GM18511 (cell line): ENCODE results near the gene RIGI.
"Not testable (repeated sequence)": the region's sequence is repeated elsewhere in the genome, so short reads cannot be mapped to it uniquely, and the experiment has no call there.

ENCODE experiments used
- ATAC-seq: cut with Tn5 transposase; IDR thresholded peaks from one replicate; pipeline ENCODE4 v1.9.1; 2021; ENCODE audit warnings: mild to moderate bottlenecking, moderate library complexity; ENCODE audit not compliant: unreplicated experiment

Gene RIGI

DNA sequence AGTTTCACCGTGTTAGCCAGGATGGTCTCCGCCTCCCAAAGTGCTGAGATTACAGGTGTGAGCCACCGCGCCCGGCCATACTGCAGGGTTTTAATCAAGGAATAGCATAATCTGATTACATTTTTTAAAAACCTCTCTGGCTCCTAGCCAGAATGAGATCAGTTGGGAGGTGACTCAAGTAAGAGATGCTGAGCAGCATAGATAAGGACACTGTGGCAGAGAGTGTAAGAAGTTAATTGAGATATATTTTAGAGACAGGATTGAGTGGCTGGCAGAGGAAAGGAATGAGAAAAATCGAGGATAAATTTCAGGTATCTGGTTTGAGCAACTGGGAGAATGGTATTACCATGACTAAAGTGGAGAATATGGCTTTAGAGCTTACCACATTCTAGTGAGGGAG lies 7.3 kb upstream of the RIGI start:
- ATAC-seq, result no peak

DNA sequence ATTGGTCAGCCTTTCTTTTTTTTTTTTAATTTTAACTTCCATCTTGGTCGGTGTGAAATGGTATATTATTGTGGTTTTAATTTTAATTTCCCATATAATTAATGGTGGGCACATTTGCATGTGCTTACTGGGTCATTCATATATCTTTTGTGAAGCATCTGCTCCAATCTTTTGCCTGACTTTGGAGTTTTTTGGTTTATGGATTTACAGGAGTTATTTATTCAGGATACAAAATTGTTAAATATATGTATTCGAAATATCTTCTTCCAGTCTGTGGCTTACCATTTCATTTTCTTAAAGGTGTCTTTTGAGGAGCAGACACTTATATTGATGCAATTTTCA lies 682 bp upstream of the RIGI start:
- ATAC-seq, result no peak

DNA sequence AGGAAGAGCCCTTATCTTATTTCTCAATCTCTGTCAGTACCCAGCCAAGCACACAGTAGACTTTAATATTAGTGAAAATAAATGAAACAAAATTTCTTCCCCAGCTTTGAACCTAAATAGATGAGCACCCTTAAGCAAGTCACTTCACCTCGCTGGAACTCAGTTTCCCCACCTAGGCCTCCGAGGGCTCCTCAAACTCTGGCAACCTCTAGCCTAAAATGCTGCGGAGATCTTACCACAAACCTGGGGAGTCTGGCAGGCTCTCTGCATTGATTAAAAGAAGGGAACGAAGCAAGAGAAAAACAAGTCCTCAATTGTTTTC lies 326 bp downstream of the RIGI start:
- ATAC-seq, result peak; percentile 24

DNA sequence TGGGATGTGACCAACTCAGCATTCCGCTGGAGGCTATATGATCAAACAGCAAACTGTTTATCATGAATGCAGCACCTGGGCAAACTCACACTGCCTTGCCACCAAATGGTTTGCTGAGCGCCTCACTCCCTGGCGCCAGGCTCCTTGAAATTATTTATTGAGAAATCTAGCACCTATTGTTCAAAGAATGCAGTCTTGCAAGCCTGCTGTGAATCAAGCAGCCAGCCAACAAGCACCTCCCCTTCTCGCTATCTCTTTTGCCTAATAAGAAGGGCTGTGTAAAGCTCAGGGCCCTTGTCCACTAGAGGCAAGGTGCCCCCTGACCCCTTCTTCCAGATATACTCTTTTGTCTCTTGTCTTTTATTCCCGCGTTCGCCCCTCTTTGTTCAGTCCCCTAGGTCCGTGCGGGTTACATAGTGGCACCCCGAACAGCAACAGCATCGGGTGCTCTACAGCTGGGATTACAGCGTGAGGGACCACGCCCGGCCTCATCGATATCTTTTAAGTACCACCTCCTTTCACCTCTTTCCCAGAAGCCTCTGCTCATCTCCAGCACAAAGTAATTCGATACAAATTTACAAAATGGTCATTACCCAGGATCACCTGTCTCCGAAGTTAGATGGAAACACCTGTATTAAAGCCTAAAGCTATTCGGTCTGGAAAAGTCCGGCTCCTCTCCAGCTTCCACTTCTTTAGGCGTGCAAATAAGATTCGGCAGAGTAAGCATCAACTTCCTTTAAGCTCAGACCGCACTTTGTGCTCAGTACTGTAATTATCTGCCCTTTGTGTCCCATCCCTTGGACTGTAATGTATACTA lies 896 bp downstream of the RIGI start:
- ATAC-seq, result peak; percentile 43

DNA sequence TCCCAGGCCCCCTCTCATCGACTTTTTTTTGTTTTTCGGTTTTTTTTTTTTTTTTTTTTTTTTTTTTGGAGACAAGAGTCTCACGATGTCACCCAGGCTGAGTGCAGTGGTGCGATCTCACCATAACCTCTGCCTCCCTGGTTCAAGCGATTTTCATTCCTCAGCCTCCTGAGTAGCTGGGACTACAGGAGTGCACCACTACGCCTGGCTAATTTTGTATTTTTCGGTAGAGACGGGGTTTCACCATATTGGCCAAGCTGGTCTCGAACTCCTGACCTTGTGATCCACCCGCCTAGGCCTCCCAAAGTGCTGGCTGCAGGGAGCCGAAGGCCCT lies 1.5 kb downstream of the RIGI start:
- not testable (repeated sequence) for ATAC-seq

DNA sequence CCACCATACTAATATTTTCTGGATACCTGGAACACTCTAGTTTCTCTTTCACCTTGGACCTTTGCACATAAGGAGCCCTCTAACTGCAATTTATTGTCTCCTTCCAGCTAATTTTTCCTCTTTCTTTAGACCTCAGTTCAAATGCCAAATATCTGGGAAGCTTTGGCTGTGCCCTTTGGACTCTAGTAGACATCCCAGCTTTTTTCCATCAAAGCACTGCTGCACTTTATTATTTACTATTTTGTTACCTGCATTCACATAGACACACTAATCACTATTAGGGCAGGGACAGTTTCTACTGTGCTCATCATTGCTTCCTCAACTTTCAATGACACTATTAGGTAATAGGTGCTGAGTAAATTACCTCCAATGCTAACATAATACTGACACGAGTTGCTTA lies 2.1 kb downstream of the RIGI start:
- no peak for ATAC-seq

DNA sequence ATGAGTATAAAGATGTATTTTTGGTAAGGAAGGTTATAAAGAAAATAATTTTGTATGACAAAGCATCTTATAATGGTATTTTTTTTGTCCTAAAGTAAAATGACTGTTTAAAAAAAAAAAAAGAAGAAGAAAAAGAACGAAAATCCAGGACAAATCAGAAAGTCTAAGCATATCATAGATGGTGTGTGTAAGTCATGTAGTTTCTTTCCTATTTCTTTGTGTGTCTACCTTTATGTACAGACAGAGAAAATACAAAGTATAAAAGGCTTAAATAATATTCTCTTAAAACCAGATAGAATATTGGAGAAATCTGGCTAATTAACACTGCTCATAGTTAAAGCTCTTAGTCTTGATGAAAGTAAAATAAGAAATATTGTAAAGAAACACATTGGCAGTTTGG lies 7.7 kb downstream of the RIGI start:
- no peak for ATAC-seq

DNA sequence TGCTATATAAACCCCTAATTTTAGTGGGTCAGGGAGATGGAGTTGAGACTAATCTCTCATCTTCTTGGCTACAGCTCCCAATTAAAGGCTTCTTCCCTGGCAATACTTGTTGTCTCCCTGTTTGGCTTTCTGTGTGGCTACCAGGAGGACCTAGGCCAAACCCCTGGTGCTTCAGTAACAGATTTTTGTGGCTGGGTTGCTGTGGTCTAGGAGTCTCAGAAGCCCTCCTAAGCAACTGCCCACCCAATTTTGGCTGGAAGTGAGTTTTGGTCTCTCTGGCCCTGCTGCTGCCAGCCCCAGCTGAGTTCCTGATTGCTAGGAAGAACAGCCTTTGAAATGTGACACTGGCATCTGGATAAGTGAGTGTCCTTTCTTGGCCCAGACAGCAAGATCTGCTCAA lies 9.8 kb downstream of the RIGI start:
- no peak for ATAC-seq

DNA sequence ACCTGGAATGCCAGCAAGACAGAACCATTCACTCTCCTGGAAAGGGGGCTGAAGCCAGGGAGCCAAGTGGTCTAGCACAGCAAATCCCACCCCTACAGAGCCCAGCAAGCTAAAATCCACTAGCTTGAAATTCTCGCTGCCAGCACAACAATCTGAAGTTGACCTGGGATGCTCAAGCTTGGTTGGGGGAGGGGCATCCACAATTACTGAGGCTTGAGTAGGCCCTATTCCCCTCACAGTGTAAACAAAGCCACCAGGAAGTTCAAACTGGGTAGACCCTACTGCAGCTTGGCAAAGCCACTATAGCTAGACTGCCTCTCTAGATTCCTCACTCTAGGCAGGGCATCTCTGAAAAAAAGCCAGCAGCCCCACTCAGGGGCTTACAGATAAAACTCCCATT lies 17.3 kb downstream of the RIGI start:
- no peak for ATAC-seq

DNA sequence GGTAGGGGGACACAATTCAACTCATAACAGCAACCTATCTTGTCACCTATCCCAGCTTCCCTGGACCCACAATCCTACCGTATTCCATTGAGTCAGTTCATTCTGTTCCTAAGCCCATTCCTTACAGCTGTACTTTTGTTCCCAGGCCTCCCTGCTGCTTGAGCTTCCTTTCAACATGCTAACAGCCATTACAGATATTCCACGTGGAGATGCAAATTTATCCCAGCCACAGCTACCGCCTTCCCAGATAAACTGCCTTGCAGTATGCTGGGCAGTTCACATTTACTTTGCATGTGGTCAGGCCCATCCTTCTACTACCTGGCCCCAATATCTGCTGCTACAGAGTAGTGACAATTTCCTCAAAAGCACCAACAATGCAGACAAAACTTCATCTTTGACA lies 23.0 kb downstream of the RIGI start:
- ATAC-seq, result no peak

DNA sequence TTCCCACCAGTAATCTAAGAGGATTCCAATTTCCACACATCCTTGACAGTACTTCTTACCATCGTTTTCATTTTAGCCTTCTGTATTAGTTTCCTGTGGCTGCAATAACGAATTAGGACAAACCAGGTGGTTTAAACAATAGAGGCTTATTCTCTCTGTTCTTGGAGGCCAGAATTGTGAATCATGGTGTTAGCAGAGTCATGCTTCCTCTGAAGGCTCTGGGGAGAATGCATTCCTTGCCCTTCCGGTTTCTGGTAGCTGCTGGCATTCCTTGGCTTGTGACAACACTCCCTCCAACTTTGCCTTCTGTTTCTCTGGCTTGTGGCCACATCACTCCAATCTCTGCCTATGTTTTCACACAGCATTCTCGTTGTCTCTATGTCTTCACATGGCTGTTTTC lies 23.5 kb downstream of the RIGI start:
- no peak for ATAC-seq

DNA sequence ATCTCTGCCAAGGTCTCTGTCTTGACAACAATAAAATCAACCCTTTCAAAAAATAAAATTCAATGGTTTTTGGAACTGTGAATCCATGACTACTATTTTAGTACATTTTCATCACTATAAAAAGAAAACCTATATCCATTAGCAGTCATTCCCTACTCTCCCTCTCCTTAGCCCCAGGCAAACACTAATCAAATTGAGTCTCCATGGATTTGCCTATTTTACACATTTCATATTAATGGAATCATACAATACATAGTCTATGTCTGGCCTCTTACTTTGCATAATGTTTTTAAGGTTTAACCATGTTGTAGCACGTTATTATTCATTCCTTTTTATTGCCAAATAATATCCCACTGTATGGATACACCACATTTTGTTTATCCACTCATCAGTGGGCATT lies 24.1 kb downstream of the RIGI start:
- ATAC-seq, result no peak

DNA sequence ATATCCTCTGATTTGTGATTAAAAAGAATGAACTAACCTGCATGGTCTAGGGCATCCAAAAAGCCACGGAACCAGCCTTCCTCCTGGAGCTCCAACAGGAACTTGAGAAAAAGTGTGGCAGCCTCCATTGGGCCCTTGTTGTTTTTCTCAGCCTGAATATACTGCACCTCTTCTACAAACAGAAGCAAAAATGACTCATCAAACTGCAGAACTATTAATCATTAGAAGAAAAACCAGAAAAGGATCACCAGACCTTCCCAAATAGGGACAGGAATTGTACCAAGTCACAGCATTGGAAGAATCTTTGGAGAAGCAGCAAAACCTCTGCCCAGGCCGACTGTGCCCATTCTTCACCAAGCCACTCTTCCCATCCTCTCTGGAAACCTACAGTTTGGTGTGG lies 25.2 kb downstream of the RIGI start:
- ATAC-seq, result no peak

DNA sequence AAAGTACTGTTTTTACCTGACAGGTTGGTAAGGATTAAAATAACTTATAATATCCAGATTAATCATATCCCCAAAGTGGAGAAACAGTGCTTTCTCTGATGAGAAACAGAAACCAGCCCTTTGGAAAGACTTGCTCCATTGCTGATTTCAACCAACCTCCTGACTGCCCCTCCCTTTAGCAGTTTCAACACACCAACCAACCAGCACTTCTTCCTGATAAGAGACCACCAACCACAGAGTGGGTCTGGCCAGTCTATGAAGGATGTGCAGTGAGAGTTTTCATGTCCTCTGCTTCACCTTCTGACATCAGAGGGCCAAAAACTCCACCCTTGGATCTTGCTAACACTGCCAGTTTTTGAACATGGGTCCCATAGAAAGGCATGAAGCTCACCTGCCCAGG lies 28.1 kb downstream of the RIGI start:
- no peak for ATAC-seq

DNA sequence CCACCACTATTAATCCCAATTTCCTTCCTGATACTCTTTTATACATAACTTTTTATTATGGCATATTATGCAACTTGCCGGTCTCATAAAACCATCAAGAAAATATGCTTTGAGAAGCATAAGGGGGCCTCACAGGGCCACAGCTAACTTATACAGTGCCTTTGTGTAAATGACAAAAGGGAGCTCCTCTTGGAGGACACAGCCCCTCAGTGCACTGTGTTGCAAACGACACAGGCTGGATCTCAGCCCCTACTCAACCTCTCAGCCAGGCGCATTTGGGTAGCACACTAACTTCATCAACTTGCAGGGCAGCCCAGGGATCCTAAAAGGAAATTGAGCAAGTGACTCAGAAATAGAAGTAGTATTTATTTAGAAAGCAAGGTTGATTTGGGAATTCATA lies 35.4 kb downstream of the RIGI start:
- ATAC-seq, result no peak

DNA sequence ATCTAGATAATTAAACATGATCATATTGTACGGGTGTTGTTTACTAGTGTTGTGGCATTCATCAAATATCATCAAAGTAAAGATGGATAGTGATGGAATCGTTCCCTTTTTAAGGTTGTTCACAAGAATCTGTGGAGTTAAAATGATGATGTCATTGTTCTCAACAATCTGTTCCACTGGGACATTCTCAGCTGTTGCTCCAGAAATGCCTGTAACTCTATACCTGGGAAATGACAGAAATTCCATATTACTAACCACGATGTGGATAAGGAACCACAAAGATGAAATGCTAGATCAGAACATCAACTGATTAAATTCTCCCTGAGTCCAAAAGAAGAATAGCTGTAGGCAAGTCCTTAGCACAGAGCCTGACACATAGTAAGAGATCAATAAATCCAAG lies 38.0 kb downstream of the RIGI start:
- ATAC-seq, result no peak

DNA sequence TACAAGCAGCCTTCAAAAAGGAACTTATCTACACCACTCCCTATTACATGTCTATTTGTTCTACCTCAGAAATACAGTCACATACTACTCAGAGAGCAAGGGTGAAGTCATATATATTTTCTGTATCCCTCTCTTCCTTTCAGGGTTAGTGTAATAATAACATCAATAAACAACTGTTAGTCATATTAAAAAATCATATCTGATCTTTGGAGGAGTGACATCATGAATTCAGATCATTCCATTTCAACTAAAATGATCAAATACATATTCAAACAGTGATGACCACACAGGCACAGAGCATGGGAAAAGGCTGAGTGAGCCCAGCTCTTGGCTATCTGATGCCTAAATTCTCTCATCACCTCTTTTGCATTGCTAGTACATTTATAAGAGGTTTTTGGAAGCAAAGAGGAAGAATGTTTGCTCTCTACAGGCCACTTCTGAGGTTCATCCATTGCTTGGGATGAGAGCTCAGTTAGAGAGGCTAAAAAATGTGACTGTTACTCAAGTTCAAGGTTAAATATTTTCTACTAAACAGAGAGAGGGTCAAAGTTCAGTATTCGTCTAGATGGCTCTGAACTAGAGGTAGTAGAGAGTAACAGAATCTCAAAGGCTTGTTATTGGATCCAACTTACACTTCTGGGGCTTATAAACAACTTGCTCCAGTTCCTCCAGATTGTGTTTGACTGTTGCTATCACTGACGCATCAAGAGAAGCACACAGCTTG lies 39.0 kb downstream of the RIGI start:
- no peak for ATAC-seq

DNA sequence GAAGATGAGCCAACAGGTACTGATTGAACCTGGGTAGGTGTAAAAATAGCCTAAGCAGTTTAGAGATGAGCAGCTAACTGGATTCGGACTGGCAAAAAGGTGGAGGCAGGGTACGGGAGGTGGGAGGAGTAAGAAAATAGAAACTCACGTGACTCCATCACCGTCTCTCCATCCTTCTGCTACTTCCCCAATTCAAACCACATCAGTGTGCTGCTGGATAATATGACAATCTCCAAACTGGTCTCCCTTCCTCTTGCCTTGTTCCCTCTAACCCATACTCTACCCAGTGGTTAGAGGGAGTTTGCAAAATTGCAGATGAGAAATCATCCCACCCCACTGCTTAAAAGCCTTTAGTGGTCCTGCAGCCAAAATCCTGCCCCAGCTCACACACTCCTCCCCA lies 42.7 kb downstream of the RIGI start:
- ATAC-seq, result no peak
